Measurements from ENCODE around the gene ZNF492.

- TF ChIP-seq POLR2A (IDR thresholded peaks at IDR 0.05) (no peak), CTCF (IDR thresholded peaks at IDR 0.05) (no peak)
These were observed 315 bp downstream of the ZNF492 start for GRCh38 chr19:22634450-22634827.
